ENCODE data around the gene TMC7. TPM values are rescaled to one million over a fixed set of nuclear protein-coding genes. Genes with fewer than 3 reads are reported as not detected.

TMC7 gene
- total RNA-seq, 1 donor from 2014 or later: 3.3 TPM

GRCh38 chr16:19001788-19002187 lies 18.1 kb downstream of the TMC7 start:
- Histone ChIP-seq H3K27ac (no peak overlapping the region), H3K9me3 (no peaks in the 10 kb centered on the region), H3K4me3 (no peak overlapping the region), H3K27me3 (ENCODE audit: low read depth) (no peaks in the 10 kb centered on the region), H3K4me1 (peaks cover 8% of the 10 kb centered on the region), H3K36me3 (no peaks in the 10 kb centered on the region)
- ATAC-seq: no peak
- TF ChIP-seq, protein P1, sequence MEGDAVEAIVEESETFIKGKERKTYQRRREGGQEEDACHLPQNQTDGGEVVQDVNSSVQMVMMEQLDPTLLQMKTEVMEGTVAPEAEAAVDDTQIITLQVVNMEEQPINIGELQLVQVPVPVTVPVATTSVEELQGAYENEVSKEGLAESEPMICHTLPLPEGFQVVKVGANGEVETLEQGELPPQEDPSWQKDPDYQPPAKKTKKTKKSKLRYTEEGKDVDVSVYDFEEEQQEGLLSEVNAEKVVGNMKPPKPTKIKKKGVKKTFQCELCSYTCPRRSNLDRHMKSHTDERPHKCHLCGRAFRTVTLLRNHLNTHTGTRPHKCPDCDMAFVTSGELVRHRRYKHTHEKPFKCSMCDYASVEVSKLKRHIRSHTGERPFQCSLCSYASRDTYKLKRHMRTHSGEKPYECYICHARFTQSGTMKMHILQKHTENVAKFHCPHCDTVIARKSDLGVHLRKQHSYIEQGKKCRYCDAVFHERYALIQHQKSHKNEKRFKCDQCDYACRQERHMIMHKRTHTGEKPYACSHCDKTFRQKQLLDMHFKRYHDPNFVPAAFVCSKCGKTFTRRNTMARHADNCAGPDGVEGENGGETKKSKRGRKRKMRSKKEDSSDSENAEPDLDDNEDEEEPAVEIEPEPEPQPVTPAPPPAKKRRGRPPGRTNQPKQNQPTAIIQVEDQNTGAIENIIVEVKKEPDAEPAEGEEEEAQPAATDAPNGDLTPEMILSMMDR (IDR thresholded peaks at IDR 0.05): no peak
- DNase-seq: no peak
- intact Hi-C loops (cut with DNase I): no loop called here

DNA sequence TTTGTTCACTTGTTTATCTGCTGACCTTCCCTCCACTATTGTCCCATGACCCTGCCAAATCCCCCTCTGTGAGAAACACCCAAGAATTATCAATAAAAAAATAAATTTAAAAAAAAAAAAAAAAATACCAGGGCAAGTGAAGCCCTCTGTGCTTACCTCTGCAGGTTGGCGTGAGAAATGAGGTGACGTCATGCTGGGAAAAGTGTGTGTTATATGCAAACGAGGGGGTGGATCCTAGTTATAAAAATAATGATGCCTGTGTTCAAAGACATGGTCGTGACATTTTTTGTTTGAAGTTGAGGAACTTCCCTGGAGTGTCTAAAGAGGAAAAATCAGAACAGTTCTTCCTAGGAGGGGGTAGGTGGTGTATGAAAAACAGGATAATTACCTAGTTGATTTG lies 20.2 kb downstream of the TMC7 start:
- H3K4me1 ChIP-seq: peaks cover 4% of the 10 kb centered on the region
- TF ChIP-seq, protein P1 (IDR thresholded peaks at IDR 0.05): no peak
- no peak overlapping the region for H3K4me3 ChIP-seq
- DNase-seq (no peak), ATAC-seq (no peak)
- no peaks in the 10 kb centered on the region for H3K9me3 ChIP-seq
- no peaks in the 10 kb centered on the region for H3K27me3 ChIP-seq (ENCODE audit: low read depth)
- H3K27ac ChIP-seq: no peak overlapping the region
- H3K36me3 ChIP-seq: no peaks in the 10 kb centered on the region
- intact Hi-C loops (cut with DNase I): no loop called here

GRCh38 chr16:19005561-19006445 lies 22.1 kb downstream of the TMC7 start:
- Histone ChIP-seq H3K9me3 (peaks cover 5% of the 10 kb centered on the region), H3K36me3 (no peaks in the 10 kb centered on the region), H3K27me3 (ENCODE audit: low read depth) (no peaks in the 10 kb centered on the region), H3K4me3 (no peak overlapping the region), H3K4me1 (no peaks in the 10 kb centered on the region), H3K27ac (no peak overlapping the region)
- intact Hi-C loops (cut with DNase I): no loop called here
- TF ChIP-seq, protein P1 (IDR thresholded peaks at IDR 0.05): no peak
- peak in 1 of 2 donors; percentile 62 for ATAC-seq
- no peak for DNase-seq

- H3K4me3 ChIP-seq: no peak overlapping the region
- intact Hi-C loops (cut with DNase I): no loop called here
- TF ChIP-seq, protein P1 (IDR thresholded peaks at IDR 0.05): no peak
- ATAC-seq: no peak
- H3K27me3 ChIP-seq (ENCODE audit: low read depth): no peaks in the 10 kb centered on the region
- DNase-seq: no peak
- H3K27ac ChIP-seq: no peak overlapping the region
- no peaks in the 10 kb centered on the region for H3K36me3 ChIP-seq
- no peaks in the 10 kb centered on the region for H3K4me1 ChIP-seq
- H3K9me3 ChIP-seq: peaks cover 5% of the 10 kb centered on the region
Observed at GRCh38 chr16:19006446-19007315, 22.9 kb downstream of the TMC7 start.

- no peaks in the 10 kb centered on the region for H3K4me1 ChIP-seq
Observed at GRCh38 chr16:19008245-19009169, 24.8 kb downstream of the TMC7 start.

More at GRCh38 chr16:19008245-19009169, 24.8 kb downstream of the TMC7 start:
- Histone ChIP-seq H3K36me3 (no peaks in the 10 kb centered on the region), H3K27ac (no peak overlapping the region), H3K9me3 (peaks cover 5% of the 10 kb centered on the region), H3K27me3 (ENCODE audit: low read depth) (no peaks in the 10 kb centered on the region), H3K4me3 (no peak overlapping the region)
- no peak for ATAC-seq
- intact Hi-C loops (cut with DNase I): no loop called here
- TF ChIP-seq, protein P1 (IDR thresholded peaks at IDR 0.05): no peak
- DNase-seq: no peak
